Nephron progenitor cell (in vitro differentiated cells): ENCODE results near the gene USP2.
A peak's percentile ranks its signal among the peaks of the same experiment; 100 is the strongest.

ENCODE experiments used
- DNase-seq: peaks from one replicate; pipeline ENCODE4 v3.0.0; 2021
- H3K27ac Mint-ChIP-seq: 2 replicates; pipeline ENCODE4 v1.8.0; 2021; ENCODE audit warnings: mild to moderate bottlenecking, moderate library complexity, mixed read lengths
- H3K27me3 Mint-ChIP-seq: 2 replicates; pipeline ENCODE4 v1.8.0; 2021; ENCODE audit warnings: mild to moderate bottlenecking, low read depth, mixed read lengths; ENCODE audit not compliant: poor library complexity
- H3K36me3 Mint-ChIP-seq: 2 replicates; pipeline ENCODE4 v1.8.0; 2021; ENCODE audit warnings: low read depth, mixed read lengths
- H3K4me1 Mint-ChIP-seq: 2 replicates; pipeline ENCODE4 v1.8.0; 2021; ENCODE audit warnings: mixed read lengths
- H3K4me3 Mint-ChIP-seq: 2 replicates; pipeline ENCODE4 v1.8.0; 2021; ENCODE audit warnings: mild to moderate bottlenecking, moderate library complexity, mixed read lengths
- H3K9me3 Mint-ChIP-seq: 2 replicates; pipeline ENCODE4 v1.8.0; 2021; ENCODE audit warnings: mild to moderate bottlenecking, moderate library complexity, mixed read lengths
- TF ChIP-seq, protein P1 (sequence below): fragments of 200-600 bp; sonication (generic); IDR thresholded peaks from 2 replicates; pipeline ENCODE4 v1.5.0; 2021; ENCODE audit warnings: antibody characterized with exemption

Gene USP2

DNA sequence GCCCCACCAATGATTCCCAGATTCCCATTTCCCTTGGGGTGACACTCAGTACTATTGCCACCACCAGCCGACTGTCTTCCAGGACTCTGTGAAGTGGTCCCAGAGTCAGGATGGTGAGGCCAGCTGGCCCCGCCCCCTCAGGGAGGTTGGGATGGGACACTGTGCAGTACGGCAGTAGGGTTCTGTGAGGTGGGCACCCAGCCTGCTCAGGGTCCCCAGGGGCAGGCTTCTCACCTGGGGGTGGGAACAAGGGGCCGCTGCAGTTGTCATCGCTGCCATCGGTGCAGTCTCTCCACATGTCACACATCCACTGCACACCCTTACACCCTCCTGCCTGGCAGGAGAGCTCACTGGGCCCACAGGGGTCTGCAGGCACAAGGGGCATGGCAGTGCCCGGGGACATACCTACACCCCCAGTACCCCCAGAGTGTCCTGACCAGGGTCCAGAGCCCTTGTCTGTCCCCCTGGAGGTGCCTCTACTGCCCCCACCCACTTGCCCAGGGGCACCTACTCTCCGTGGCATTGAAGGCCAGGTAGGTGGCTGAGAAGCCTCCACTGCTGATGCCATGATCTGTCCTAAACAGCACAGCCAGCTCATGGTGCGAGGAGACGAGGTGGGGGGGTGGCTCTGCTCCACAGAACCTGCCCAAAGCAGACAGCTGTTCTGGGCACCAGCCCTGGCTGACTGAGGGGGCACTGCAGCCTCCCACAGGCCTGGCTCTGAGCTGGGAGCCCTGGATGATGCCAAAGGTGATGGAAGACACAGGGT, 38.9 kb downstream of the USP2 start:
- H3K9me3 Mint-ChIP-seq, result no peaks in the 10 kb centered on the region
- TF ChIP-seq, protein P1, sequence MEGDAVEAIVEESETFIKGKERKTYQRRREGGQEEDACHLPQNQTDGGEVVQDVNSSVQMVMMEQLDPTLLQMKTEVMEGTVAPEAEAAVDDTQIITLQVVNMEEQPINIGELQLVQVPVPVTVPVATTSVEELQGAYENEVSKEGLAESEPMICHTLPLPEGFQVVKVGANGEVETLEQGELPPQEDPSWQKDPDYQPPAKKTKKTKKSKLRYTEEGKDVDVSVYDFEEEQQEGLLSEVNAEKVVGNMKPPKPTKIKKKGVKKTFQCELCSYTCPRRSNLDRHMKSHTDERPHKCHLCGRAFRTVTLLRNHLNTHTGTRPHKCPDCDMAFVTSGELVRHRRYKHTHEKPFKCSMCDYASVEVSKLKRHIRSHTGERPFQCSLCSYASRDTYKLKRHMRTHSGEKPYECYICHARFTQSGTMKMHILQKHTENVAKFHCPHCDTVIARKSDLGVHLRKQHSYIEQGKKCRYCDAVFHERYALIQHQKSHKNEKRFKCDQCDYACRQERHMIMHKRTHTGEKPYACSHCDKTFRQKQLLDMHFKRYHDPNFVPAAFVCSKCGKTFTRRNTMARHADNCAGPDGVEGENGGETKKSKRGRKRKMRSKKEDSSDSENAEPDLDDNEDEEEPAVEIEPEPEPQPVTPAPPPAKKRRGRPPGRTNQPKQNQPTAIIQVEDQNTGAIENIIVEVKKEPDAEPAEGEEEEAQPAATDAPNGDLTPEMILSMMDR, result no peak
- H3K36me3 Mint-ChIP-seq, result no peaks in the 10 kb centered on the region
- peaks cover 85% of the 10 kb centered on the region for H3K27me3 Mint-ChIP-seq
- no peak overlapping the region for H3K4me3 Mint-ChIP-seq
- peaks cover 25% of the 10 kb centered on the region for H3K4me1 Mint-ChIP-seq
- no peak for DNase-seq
- H3K27ac Mint-ChIP-seq, result no peak overlapping the region

DNA sequence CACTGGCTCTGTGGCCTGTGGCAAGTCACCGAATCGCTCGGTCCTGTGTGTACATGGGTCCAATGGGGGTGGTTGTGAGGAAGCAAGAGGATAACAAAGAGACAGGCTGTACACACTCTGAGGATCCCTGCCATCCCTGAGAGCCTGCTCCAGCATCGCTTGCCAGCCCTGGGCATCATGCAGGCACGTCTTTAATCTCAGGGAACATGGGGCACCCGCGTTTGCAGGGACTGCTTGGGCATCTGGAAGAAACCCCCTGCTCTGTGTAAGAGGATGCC, 39.5 kb downstream of the USP2 start:
- H3K9me3 Mint-ChIP-seq, result no peaks in the 10 kb centered on the region
- peaks cover under 1% of the 10 kb centered on the region for H3K36me3 Mint-ChIP-seq
- TF ChIP-seq, protein P1, result no peak
- peaks cover 79% of the 10 kb centered on the region for H3K27me3 Mint-ChIP-seq
- DNase-seq, result no peak
- H3K4me1 Mint-ChIP-seq, result peaks cover 31% of the 10 kb centered on the region
- no peak overlapping the region for H3K4me3 Mint-ChIP-seq
- H3K27ac Mint-ChIP-seq, result no peak overlapping the region

DNA sequence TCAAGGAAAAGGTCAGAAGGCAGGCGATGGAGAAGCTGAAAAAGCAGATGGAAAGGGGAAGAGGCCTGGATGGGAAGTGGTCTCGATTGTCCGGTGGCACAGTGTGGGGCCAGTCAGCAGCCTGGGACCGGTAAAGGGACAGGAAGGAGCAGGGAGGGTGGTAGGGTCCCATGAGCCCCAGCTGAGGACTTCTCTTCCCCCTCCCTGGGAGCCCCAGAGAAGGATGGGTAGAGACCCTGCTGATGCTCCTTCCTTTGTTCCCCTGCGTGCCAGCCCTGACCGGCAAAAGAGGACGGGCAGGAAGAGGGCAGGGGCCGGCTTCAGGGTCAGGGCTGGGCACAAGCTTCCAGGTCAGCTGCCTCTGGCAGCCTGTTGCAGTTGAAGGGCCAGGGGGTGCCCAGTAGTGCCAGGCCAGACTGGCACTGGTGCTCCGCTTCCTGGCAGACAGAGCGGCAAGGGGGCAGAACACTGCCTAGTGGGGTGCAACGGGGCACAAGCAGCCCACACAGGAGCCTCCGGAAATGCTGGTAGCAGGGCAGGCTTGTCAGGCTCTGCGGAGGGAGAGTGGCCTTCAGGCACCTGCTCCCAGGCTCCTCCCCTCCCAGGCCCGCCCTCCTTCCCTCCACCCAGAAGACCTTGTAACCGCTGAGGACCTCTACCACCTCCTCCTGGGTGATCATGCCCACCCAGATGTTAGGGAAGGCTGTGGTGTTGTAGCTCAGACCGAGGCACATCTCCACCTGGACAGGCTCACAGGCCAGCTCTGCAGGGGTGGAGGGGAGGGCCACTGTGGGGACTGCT, 40.1 kb downstream of the USP2 start:
- peaks cover 5% of the 10 kb centered on the region for H3K36me3 Mint-ChIP-seq
- H3K27me3 Mint-ChIP-seq, result peaks cover 74% of the 10 kb centered on the region
- H3K4me3 Mint-ChIP-seq, result peak overlapping the region; percentile 58
- H3K4me1 Mint-ChIP-seq, result peaks cover 37% of the 10 kb centered on the region
- no peak for DNase-seq
- H3K9me3 Mint-ChIP-seq, result no peaks in the 10 kb centered on the region
- no peak overlapping the region for H3K27ac Mint-ChIP-seq
- TF ChIP-seq, protein P1, result no peak

DNA sequence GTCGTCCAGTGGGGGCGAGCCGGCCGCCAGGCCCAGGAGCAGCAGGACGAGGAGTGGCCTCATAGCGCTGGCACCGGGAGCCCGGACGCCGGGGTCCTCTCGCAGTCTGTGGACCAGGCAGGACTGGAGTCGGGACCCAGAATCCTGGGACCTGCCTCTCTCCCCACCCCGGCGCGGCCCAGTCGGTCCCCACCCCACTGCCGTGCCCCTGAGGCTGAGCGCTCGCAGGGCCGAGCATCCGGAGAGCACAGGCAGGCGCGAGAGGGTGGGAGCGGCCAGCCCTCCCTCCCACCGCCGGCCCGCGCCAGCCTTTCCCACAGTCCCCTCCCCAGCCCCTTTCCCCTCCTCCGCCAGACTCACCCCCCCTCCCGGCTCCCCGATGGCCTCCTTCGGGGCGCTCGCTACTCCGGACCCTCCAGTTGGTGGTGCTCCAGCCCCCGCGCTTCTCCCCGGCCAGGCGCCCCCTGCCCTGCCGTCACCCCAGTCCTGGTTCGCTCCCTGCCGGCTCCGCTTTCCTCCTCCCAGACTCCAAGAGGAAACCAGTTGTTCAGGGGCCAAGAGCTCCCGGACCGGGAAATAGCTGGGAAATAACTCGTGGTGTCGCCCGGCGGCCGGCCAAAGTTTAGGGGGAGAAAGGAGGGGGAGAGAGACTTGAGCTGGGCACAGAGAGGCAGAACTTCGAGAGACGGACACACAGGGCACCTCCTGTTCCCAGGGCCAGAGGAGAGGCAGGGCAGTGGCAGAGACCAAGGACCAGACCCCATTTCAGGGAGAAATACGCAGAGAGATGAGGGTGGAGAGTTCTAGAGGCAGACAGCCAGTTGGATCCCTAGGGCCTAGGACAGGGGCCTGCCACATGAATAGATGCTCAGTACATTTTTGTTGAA, 40.9 kb downstream of the USP2 start, which contains the start of gene C1QTNF5:
C1QTNF5 (minus strand) TSS at position 549 of the 887 bp plus-strand sequence; CDS start at position 63, 486 bp downstream.
- TF ChIP-seq, protein P1, result no peak
- Mint-ChIP-seq H3K36me3 (peaks cover 12% of the 10 kb centered on the region), H3K27me3 (peaks cover 66% of the 10 kb centered on the region), H3K4me3 (peak within 1 kb of the TSS; percentile 58), H3K9me3 (no peaks in the 10 kb centered on the region), H3K27ac (no peak within 1 kb of the TSS), H3K4me1 (peaks cover 45% of the 10 kb centered on the region)
- peak; percentile 57 for DNase-seq

DNA sequence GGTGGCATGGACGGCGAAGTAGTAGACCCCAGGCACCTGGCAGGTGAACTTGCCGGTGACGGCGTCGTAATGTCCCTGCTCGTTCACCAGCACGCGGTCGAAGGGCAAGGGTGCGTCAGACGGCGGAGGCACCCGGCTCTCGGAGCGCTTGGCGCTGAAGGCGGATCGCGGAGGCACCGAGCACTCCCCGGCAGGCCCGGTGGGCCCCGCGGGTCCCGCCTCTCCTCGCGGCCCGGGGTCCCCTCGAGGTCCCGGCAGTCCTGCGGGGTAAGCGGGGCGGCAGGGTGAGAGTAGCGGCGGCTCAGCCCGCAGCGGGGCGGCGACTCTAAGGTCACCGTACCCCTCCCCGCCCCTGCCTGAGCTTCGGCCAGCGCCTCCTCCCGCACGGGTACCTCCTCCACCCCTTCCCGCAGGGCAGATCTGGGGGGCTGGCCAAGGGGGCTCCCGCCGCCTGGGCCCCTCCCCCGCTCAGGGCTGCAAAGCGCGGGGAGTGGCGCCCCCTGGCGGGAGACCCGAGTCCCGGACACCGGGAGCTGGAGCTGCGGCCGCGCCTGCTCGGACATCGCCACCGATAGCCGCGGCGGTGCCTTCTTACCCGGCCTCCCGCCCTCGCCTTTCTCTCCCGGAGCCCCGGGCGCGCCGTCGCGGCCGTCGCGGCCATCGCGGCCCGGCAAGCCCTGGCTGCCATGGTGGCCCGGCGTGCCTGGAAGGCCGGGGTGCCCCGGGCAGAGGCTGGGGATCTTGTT, 41.7 kb downstream of the USP2 start:
- Mint-ChIP-seq H3K36me3 (peaks cover 12% of the 10 kb centered on the region), H3K4me3 (peak overlapping the region; percentile 77), H3K9me3 (no peaks in the 10 kb centered on the region), H3K4me1 (peaks cover 53% of the 10 kb centered on the region), H3K27me3 (peaks cover 58% of the 10 kb centered on the region), H3K27ac (no peak overlapping the region)
- peak; percentile 89 for DNase-seq
- TF ChIP-seq, protein P1, result peak; percentile 88
